Coronary artery (tissue), 2 donors: ENCODE data around the gene VPS13A.
"Not testable (repeated sequence)": the region's sequence is repeated elsewhere in the genome, so short reads cannot be mapped to it uniquely, and the experiment has no call there.

ENCODE experiments used
- DNase-seq: peaks from one replicate; pipeline ENCODE4 v3.0.0-alpha.2; 2017; ENCODE audit warnings: low spot score
- H3K27ac ChIP-seq, 2 donors: fragments of 200-600 bp; sonication (generic); one replicate each; pipeline ENCODE4 v1.5.1; 2016 to 2019
- H3K4me3 ChIP-seq: fragments of 200-600 bp; sonication (generic); 2 replicates; pipeline ENCODE4 v1.5.1; 2016; ENCODE audit warnings: mild to moderate bottlenecking, moderate library complexity
- CTCF ChIP-seq: fragments of 200-600 bp; sonication (generic); IDR thresholded peaks from one replicate; pipeline ENCODE4 v1.5.1; 2019; ENCODE audit warnings: antibody characterized with exemption

The VPS13A gene

GRCh38 chr9:77261605-77262004, 84.3 kb downstream of the VPS13A start:
- no peak overlapping the region for H3K27ac ChIP-seq
- DNase-seq = no peak
- H3K4me3 ChIP-seq = no peak overlapping the region
- TF ChIP-seq CTCF = no peak

- not testable (repeated sequence) for H3K27ac ChIP-seq, DNase-seq, H3K4me3 ChIP-seq
Measured at GRCh38 chr9:77267762-77268161, 90.4 kb downstream of the VPS13A start.

- no peak overlapping the region for H3K27ac ChIP-seq
- no peak overlapping the region for H3K4me3 ChIP-seq
- DNase-seq = no peak
- no peak for TF ChIP-seq CTCF
Measured at GRCh38 chr9:77271023-77271690, 93.8 kb downstream of the VPS13A start.

- Histone ChIP-seq H3K4me3 (no peak overlapping the region), H3K27ac (no peak overlapping the region)
- no peak for DNase-seq
- TF ChIP-seq CTCF = no peak
Measured at GRCh38 chr9:77276799-77277198, 99.5 kb downstream of the VPS13A start.

GRCh38 chr9:77277719-77278118, 100.4 kb downstream of the VPS13A start:
- TF ChIP-seq CTCF = no peak
- no peak for DNase-seq
- no peak overlapping the region for H3K4me3 ChIP-seq
- no peak overlapping the region for H3K27ac ChIP-seq

GRCh38 chr9:77283991-77284390, 106.7 kb downstream of the VPS13A start:
- no peak for TF ChIP-seq CTCF
- DNase-seq = no peak
- H3K4me3 ChIP-seq = no peak overlapping the region
- no peak overlapping the region for H3K27ac ChIP-seq

GRCh38 chr9:77284616-77285015, 107.3 kb downstream of the VPS13A start:
- H3K4me3 ChIP-seq = no peak overlapping the region
- no peak for TF ChIP-seq CTCF
- no peak overlapping the region for H3K27ac ChIP-seq
- DNase-seq = no peak
